CD4-positive, alpha-beta T cell treated with Interleukin-17A for 1 hour (primary cell): ENCODE results near the gene AP5Z1.
A peak's percentile ranks its signal among the peaks of the same experiment; 100 is the strongest.

Source experiments
- DNase-seq: peaks from one replicate; pipeline ENCODE4 v3.0.0-alpha.2; 2020

AP5Z1 gene

DNA sequence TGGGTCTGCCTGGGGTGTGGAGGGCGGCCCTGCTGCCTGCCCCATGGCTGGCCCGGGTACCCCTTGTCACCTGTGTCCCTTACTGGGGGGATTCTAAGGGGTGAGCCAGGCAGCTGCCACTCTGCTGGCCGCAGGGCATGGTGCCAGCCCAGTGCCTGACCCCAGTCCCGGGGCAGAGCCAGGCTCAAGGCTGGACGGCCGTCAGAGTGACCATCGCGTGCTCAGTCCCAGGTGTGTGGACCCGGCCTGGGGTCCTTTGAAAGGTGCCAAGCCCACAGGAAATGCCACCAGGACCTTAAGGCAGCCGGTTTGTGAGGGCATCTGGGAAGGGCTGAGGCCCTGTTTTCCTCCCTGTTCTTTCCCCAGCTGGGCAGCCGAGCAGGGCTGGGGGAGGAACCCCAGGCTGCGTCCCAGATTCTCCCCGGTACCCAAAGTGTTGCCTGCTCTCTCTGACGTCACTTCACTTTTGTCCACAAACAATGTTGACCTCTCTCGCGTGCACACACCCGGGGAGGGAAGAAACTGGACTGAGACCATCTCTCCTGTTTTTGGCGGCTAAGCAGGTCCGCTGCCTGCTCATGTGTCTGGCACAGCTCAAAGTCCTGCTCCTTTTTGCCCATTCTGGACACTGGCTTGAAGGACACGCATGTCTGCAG lies 48.8 kb downstream of the AP5Z1 start:
- no peak for DNase-seq

DNA sequence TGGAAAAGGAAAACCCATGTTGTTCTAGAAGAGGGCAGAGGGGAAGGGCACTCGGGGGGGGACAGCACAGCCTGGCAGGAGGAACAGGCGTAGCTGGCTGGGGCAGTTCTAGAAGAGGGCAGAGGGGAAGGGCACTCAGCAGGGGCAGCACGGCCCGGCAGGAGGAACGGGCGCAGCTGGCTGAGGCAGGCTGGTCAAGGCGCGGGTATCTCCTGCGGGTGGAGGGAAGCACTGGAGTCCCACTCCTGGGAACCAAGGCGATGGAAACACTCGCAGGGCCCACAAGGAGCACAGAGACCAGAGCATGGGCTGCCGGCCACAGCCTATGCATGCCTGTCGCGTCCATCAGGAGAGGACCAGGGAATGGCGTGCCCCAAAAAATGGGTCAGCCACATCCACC lies 49.7 kb downstream of the AP5Z1 start:
- no peak for DNase-seq

DNA sequence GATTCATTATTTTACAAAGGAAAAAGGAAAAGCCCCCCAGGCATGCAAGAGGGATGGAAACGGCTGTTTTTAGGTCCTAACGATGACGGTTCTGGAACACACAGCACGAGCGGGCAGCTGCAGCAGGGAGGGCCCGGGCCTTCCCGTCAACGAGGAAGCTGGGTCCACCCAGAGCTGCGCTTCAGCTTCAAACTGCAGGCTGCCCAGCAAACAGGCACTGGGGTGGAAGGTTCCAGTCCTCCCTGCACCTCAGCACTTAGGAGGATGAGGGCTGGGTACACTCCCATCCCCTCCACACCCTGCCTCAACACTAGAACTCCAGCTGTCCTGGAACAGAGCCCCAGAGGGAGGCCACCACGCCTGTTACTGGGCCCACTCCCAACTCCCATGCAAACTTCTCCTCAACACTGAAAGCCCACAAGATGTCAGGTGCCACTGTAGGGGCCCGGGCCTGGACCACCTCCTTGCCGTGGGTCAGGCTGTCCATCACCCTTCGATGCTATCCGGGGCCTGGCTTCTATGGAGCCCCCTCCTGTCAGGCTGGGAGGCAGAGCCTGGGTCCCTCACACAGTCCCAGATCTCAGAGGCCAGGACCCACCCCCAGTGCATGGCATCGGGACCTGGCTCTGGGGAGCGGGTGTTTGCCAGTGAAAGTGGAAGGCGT lies 53.4 kb downstream of the AP5Z1 start:
- DNase-seq: no peak

DNA sequence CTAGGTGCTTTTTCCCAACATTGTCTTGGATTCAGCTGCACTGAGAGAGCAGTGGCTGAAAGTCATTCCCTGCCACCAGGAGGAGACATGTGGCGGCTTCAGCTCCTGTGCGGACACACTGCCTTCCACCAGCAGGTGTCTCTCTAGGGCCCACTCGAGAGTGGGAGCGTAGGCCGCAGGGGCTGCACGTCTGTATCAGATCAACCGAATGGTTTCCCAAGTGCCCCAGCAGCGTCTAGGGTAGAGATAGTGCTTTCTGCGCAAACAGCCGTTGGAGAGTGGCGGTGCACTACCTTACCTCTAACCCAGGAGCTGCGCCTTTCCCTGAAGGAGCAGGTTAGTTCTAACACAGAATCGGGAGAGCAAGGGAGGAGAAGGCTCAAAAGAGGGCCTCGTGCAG lies 54.8 kb downstream of the AP5Z1 start:
- peak; percentile 57 for DNase-seq

DNA sequence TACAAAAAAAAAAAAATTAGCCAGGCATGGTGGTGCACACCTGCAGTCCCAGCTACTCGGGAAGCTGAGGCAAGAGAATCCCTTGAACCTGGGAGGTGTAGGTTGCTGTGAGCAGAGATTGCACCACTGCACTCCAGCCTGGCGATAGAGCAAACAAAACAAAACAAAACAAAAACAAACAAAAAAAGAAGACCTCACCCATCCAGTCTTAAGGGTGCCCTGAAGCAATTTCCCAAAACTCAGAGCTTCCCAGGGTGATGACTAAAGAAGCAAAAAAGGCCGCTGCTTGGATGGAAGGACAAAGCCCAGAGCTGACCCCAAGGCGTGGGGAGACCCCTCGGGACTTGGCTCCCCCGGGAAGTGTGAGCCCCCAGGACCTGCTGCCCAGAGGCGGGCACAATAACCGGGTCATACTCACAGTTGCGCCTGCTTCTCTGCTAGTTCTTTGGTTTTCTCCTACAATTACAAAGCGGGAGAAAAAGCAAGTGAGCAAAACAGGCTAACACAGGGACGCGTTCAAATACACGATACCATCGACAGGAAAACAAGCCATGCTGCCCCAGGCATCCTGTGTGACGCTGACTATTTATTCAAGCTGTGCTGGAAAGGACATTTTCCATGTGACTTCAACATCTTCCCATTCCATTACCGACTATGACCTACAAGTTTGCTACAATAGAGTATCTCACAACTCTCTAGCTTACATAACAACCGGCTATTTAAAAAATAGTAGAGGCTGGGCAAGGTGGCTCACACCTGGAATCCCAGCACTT lies 56.5 kb downstream of the AP5Z1 start:
- DNase-seq: no peak

DNA sequence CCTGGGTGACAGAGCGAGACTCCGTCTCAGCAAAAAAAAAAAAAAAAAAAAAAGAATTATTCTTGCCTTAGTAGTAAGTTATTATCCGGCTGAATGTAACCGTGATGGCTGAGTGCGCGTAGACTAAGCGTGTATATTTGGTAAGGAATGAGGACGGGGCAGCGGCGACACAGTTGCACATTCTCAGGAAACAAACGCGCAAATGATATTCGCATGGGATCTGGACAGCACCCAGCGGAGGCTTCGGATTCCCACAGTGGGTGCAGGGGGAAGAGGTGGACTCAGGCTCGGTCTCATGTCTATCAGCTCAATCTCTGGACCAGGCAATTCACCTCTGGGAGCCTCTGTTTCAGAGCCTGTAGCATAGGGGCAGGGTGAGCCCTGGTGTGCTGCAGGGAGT lies 57.3 kb downstream of the AP5Z1 start:
- no peak for DNase-seq

DNA sequence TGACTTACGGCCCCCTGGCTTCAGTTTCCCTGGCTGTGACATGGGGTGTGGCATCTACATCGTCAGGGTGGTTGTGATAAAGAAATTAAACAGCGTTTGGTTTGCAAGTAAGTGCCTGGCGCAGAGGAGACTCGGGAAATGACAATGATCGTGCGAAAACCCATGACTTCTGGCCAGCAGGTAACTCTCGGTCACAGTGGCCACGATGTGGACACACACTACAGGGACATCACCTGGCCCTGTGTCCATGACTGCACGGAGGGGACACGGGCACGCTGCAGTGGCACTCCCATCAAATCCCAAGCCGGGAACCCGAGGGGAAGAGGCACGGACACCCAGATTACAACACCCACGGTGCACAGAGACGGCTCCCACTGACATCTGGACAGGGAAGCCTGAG lies 57.8 kb downstream of the AP5Z1 start:
- DNase-seq: no peak

DNA sequence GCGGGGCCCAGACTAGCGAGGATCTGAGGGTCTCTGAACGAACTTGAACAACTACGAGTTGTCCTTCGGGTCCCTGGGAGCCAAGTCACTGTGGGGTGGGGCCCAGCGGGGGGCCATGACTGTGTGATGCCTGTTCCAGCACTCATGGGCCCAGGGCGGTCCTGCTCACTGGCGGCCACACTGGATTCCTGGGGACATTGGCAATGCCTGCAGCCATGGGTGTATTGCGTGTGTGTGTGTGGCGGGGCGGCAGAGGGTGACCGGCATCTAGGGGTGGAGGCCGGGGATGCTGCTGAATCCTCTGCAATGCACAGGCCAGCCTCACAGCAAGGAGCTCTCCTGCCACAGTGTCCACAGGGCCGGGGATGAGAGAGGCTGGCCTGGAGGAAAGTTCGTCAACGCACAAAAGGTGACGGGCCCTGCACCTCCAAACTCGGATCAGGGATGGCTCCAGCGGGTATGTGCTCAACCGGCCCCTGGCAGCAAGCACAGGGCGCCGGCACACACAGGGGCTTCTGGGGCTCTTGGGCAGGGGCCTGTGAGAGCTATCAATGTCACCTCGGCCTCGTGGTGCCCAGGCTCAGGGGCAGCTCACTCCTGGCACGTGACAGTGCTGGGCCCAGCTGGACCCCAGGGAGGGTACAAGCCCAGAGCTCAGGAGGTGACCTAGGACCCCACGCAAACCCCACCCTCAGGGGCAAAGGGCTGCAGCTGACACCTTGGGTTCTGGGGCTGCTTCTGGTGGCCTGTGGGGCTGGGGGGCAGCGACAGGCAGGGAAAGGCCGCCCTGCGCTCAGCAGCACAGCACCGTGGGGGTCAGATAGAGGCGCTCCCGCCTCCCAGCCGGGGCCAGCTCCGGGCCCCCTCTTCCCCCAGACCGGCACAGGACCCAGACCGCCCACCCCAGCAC lies 58.5 kb downstream of the AP5Z1 start:
- no peak for DNase-seq

DNA sequence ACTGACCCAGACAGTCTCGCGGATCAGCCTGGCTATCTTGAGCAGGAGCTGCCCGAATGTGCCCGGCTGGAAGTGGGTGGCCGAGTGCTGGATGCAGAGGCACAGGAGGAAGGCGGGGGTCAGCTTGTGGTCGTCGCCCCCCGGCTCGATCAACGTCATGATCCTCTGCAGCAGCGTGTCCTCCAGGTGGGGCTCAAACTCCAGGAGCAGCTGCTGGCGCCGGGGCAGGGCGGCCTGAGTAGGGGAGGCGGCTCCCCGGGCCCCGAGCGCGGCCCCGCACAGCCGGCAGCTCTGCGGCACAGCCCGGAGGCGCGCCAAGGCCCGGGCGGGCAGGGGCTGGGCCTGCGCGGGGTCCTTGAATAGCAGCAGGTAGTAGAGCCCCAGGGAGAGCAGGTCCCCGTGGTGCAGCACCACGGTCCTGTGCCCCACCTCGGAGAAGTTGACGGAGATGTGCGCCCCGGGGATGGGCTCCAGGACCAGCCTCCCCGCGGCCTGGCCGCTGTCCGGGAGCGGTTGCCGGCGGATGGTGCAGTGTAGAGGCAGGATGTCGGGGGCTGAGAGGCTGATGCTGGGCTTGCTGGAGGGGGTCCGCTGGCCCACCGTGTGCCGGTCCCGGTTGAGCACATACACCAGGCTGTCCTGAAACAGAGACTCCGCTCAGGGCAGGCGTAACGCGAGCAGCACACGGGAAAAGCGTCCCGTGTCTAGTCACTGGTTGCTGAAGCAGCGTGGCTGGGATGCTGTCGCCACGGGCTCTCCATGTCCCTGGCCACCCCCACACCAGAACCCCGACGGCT lies 59.4 kb downstream of the AP5Z1 start:
- no peak for DNase-seq

DNA sequence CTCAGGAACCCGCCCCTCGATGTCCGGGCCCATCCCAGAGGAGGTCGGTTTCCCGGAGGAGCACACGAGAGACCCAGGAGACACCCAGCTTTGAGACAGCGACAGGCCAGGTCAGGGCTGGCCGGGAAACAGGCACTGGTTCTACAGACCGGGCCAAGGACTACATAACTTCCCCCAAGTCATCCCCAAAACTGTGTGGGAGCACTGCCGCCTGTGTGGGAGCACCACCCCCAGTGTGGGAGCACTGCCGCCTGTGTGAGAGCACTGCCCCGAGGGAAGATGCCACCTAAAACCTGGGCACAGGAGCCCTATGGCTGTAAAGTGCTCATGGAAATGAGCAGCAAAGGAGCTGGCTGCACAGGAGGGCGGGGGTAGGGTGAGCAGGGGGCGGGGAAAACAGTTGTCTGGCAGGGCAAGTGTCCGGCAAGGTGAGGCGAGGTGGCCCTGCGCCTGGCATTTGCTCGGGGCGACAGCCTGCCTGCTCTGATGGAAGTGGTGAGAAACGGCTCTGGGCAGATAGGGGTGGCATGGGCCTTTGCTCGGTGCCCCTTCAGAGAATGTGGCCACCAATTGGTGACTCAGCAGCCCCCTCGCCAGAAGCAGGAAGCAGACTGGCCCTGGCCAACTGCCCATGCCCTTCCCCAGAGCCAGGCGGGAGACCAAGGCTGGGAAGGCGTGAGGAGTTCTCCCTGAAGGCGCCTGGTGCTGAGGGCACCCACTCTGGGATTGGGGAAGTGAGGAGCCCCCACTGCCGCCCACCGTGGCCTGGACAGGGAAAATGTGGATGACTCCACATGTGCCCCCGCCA lies 60.2 kb downstream of the AP5Z1 start:
- DNase-seq: no peak

DNA sequence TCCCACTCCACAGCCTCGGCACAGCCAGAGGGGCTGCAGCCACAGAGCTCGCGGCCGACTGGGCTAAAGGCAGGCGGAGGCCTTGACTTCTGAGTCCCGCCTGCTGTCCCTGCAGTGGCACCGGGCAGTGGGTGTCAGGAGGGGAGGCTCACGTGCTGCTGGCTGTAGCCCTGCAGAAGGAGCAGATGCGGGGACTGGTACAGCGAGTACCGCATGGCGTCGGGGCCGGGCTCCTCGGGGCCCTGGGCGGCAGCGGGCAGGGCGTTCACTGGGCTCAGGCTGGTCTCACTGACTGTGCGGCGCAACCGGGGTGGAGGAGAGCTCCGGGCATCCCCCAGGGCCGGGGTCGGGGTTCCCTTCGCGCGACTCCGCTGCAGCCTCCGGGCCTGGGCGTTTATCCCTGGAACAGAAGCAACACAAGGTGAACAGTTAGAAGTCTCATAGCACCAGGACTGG lies 60.8 kb downstream of the AP5Z1 start:
- DNase-seq: no peak

DNA sequence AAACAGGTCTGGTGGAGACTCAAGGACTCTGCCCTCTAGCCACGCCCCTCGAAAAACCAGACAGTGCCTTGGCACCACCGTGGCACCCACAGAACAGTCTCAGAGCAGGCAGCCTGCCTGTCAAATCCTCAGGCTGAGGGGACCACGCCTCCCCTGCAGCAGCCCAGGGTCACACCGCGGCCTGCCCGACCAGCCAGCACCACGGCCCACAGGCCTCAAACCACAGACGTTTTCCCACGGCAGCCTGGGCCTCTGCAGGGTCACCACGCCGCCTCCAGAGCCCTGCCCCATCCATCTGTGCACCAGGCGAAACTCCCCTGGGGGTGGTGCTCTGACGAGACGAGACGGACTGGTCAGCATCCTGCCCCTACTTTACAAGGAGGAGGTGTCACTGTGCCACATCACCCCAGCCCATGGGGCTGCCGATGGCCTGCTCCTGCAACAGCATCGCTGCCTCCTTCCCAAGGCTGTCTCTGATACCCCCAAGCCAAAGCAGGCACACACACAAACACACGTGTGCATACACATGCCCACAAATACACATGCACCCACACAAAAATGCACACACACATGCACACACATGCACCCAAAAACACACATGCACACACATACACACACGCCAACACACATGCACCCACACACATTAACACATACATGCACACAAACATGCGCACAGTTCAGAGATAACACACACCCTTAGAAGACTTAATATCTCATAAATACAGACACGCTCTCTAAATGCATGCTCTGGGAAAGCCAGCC lies 61.8 kb downstream of the AP5Z1 start:
- DNase-seq: no peak

DNA sequence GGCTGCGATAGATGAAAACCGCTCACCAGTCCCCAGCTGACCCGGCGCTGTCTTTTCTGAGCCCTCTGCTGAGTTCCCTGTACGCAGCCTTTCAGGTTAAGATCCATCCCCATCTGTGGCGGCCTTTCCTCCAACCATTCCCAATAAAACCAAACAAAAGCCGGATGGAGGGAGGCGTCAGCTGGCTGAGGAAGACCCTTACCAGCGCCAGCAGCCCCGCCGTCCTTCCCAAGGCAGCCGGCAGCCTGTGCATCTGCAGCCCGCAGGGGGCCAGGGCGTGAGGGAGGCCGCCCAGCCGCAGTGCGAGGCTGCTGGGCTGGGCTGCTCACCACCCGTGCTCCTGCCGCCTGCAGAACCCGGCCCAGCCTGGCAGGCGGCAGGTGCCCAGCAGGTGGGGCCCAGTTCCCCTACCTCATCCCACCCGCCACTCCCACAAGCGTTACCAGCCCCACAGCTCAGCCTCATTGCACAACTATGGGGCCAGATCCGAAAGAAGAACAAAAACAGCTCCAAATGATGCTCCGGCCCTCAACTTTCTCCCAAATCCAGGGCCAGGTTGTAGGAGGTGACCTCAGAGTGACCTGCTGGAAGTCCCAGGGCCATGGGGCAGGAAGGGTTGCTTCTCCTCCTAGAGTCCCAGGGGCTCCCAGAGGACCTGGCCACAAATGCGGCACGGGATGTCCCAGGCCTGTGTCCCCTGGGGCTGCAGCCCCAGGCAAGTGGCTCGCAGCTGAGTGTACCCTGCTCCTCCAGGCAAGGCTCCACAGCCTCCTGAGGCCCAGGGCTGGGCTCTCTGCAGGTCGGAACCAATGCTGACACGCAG lies 62.6 kb downstream of the AP5Z1 start:
- no peak for DNase-seq

DNA sequence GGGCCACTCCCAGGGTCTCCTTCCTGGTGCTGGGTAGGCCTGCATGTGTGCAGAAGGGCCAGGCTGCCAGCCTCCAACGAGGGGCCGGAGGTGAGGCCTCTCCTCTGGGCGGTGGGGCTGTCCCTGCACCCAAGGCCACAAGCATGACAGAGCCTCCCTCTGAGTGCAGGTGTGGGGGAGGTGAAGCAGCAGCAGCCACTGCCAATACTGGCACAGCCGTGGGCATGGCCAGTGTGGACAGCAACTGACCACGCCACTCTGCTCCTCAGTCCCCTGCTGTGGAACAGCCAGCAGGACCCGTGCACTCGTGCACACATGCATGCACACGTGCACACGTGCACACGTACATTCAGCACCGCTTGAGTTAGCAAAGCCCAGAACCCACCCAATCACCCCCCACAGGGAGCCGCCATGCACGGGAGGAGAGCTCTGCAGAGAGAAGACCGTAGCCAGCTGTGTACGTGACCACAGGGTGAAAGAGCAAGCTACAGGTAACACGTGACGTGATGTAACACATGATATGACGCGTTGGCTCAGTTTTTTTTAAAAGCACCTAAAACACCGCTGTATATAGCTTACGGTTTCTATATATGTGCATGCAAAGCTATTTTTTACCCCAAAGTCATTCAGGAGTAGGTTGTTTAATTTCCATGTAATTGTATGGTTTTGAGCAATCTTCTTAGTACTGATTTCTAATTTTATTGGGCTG lies 63.4 kb downstream of the AP5Z1 start:
- no peak for DNase-seq

DNA sequence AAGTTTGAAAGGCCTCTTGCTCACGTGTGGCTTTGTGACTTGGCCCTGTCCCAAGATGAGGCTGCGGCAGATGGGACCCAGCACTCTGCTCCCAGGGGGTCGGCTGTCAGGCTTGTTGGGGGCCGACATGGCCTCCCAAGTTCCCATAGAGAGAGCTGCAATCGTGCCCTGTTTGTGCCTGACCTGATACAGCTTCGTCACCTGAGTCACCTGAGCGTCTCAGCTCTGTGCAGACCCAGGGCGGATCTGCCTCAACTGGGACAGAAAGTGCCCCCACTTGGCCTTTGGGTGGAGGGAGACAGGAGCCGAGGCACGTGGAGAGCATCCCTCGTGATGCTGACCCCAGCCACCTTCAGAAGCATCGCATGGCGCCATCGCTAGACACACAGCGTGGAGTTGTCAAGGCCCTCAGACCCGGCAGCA lies 64.7 kb downstream of the AP5Z1 start:
- DNase-seq: no peak
